Spleen (tissue), 11 donors: ENCODE data around the gene SSBP4. TPM values are rescaled to one million over a fixed set of nuclear protein-coding genes. Genes with fewer than 3 reads are reported as not detected.

Experiments used
- DNase-seq: peaks from one replicate; pipeline ENCODE4 v3.0.0-alpha.2; 2020
- H3K27ac ChIP-seq, 8 donors: fragments of 200-600 bp; sonication (generic) in 7 of 8; 1 replicate in 4 of 8; 2 replicates in 4 of 8; pipeline versions ENCODE4 v1.5.0 to v1.8.0; 2016 to 2021; ENCODE audit warnings: inconsistent platforms in 4 of 8, mild to moderate bottlenecking in 4 of 8, moderate library complexity in 1 of 8
- H3K27me3 ChIP-seq, 7 donors: fragments of 200-600 bp; sonication (generic) in 6 of 7; replicated peaks in 1 of 7; 1 replicate in 4 of 7; 2 replicates in 3 of 7; pipeline versions ENCODE4 v1.5.0 to v1.8.0; 2016 to 2021; ENCODE audit warnings: inconsistent platforms in 3 of 7, mild to moderate bottlenecking in 1 of 7
- H3K36me3 ChIP-seq, 6 donors: fragments of 200-600 bp; sonication (generic) in 5 of 6; 1 replicate in 4 of 6; 2 replicates in 2 of 6; pipeline versions ENCODE4 v1.5.0 to v1.8.0; 2016 to 2021; ENCODE audit warnings: inconsistent platforms in 2 of 6
- H3K4me1 ChIP-seq, 6 donors: fragments of 200-600 bp; sonication (generic) in 5 of 6; 1 replicate in 3 of 6; 2 replicates in 3 of 6; pipeline versions ENCODE4 v1.5.0 to v1.8.0; 2016 to 2021; ENCODE audit warnings: inconsistent platforms in 3 of 6
- H3K4me3 ChIP-seq, 8 donors: fragments of 200-600 bp; sonication (generic) in 7 of 8; 1 replicate in 4 of 8; 2 replicates in 4 of 8; pipeline versions ENCODE4 v1.5.0 to v1.8.0; 2016 to 2021; ENCODE audit warnings: inconsistent platforms in 4 of 8, mild to moderate bottlenecking in 4 of 8, moderate library complexity in 2 of 8
- H3K9me3 ChIP-seq, 8 donors: fragments of 200-600 bp; sonication (generic) in 7 of 8; 1 replicate in 4 of 8; 2 replicates in 4 of 8; pipeline versions ENCODE4 v1.5.0 to v1.8.0; 2016 to 2021; ENCODE audit warnings: inconsistent platforms in 4 of 8
- POLR2A ChIP-seq, 3 donors: fragments of 450-650 bp; IDR thresholded peaks; one replicate each; pipeline ENCODE4 v1.5.1; 2017; ENCODE audit warnings: antibody characterized with exemption in 3 of 3, mild to moderate bottlenecking in 1 of 3
- POLR2AphosphoS5 ChIP-seq, 3 donors: sonication (generic); formaldehyde crosslinking; IDR thresholded peaks; one replicate each; pipeline ENCODE4 v1.5.1; 2017; ENCODE audit warnings: antibody characterized with exemption in 3 of 3
- WGBS, 5 donors: extraction: QIAGEN DNeasy Blood & Tissue Kit in 3 of 5; methylation state at CpG; one replicate each; pipeline versions ENCODE4 v1.1.5 to v1.1.7; 2013 to 2018; 5-methylcytosine and 5-hydroxymethylcytosine counted together
- intact Hi-C: fragments of 100-400 bp; cut with DNase I; formaldehyde crosslinking; loops from one replicate; pipeline ENCODE4 v1.15.0; 2023; ENCODE audit warnings: low total_unique reads
- polyA plus RNA-seq, 3 donors: library from polyadenylated mRNA; stranded (reverse); fragments of 200-250 nt; gene quantifications; one replicate each; pipeline ENCODE4 v1.2.1, GENCODE V29; 2013
- total RNA-seq, 7 donors: library from RNA; depleted of rRNA in 3 of 7; stranded (reverse); fragments of >200 nt in 3 of 7; fragmentation: NEBNext Ultra II Directional in 4 of 7; extraction: Animal tissue kit (Norgen Biotek cat#: 25700) in 4 of 7; gene quantifications; one replicate each; pipeline versions ENCODE4 v1.1.0 to v1.2.1, GENCODE V29; 2016 to 2021
- TF ChIP-seq, protein P1 (sequence below), 11 experiments: fragments of 200-600 bp in 7 of 11; fragments of 450-650 bp in 4 of 11; sonication (generic) in 4 of 11; IDR thresholded peaks in 8 of 11; conservative IDR thresholded peaks in 3 of 11; 1 replicate in 7 of 11; 2 replicates in 4 of 11; pipeline versions ENCODE4 v1.4.0 to v1.8.0; 2016 to 2021; ENCODE audit warnings: antibody characterized with exemption in 11 of 11, inconsistent platforms in 4 of 11, mild to moderate bottlenecking in 1 of 11
- donor health status: healthy with polysubstance abuse.
- donor health status: DM: no; HTN: no; CAD: no; lungs with moderate emphysema.
- donor health status: DM: no; HTN: no; CAD: no.
- donor health status: Bipolar disorder and iron deficiency.
- donor health status: healthy.
- donor health status: DM: no; HTN: no; CAD: no.
- donor health status: DM: yes; HTN: yes; CAD: no.

Gene SSBP4
- total and polyA plus RNA-seq, 10 donors = 56.3 to 143 (median 88.6) TPM

DNA sequence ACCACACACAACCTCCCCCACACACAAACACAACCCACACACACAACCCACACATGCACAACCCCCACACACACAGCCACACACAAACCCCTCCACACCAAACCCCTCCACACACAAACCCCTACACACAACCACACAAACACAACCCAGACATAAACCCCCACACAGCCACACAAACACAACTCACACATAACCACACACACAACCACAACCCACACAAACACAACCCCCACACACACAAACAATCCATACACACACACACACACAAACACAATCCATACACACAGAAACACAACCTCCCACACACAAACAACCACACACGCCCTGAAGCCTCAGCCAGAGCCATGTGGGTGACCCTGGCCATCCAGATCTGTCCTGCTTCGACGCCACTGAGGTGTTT is 48.8 kb downstream of the SSBP4 start:
- Histone ChIP-seq H3K9me3 (no peaks in the 10 kb centered on the region), H3K27ac (no peak overlapping the region), H3K36me3 (peaks cover 0 to 76% (median 41%) of the 10 kb centered on the region in 6 donors), H3K4me3 (no peak overlapping the region), H3K4me1 (peaks cover 4 to 87% (median 34%) of the 10 kb centered on the region in 6 donors), H3K27me3 (no peaks in the 10 kb centered on the region)
- no peak for DNase-seq
- TF ChIP-seq POLR2AphosphoS5 (IDR thresholded peaks at IDR 0.05) (no peak), POLR2A (IDR thresholded peaks at IDR 0.05) (no peak)
- TF ChIP-seq, protein P1, sequence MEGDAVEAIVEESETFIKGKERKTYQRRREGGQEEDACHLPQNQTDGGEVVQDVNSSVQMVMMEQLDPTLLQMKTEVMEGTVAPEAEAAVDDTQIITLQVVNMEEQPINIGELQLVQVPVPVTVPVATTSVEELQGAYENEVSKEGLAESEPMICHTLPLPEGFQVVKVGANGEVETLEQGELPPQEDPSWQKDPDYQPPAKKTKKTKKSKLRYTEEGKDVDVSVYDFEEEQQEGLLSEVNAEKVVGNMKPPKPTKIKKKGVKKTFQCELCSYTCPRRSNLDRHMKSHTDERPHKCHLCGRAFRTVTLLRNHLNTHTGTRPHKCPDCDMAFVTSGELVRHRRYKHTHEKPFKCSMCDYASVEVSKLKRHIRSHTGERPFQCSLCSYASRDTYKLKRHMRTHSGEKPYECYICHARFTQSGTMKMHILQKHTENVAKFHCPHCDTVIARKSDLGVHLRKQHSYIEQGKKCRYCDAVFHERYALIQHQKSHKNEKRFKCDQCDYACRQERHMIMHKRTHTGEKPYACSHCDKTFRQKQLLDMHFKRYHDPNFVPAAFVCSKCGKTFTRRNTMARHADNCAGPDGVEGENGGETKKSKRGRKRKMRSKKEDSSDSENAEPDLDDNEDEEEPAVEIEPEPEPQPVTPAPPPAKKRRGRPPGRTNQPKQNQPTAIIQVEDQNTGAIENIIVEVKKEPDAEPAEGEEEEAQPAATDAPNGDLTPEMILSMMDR (IDR thresholded peaks at IDR 0.05 in 8 of 11, conservative IDR thresholded peaks at IDR 0.05 in 3 of 11) = no peak
- intact Hi-C loops = loop anchor here (10.0 kb wide), 2 partner anchors 107 to 377 kb away; partner anchors contain the start of gene UBA52
- WGBS, 5 donors = 81 to 94% (median 90%) methylated on average over 3 of the region's 3 CpGs

DNA sequence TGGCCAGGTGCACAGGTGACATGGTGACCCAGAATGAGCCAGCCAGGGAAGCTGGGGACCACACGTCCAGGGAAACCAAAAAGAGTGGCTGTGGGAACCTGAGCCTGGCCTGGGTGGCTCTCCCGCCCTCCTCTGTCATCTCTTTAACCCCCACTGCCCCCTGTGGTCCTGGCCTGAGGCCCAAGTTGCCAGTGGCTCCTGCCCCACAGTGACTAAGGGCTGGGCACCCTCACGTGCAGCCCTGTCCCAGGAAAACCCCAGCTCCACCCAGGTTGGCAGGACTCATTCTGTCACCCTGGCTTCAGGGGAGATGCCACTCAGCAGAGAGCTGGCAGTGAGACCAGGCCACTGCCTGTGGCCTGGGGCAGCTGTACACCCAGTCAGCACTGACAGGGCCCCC is 49.3 kb downstream of the SSBP4 start:
- 73 to 87% (median 78%) methylated on average over 2 to 3 of the region's 3 CpGs for WGBS, 5 donors
- no peak for TF ChIP-seq POLR2A (IDR thresholded peaks at IDR 0.05)
- no peak for TF ChIP-seq POLR2AphosphoS5 (IDR thresholded peaks at IDR 0.05)
- TF ChIP-seq, protein P1 (IDR thresholded peaks at IDR 0.05 in 8 of 11, conservative IDR thresholded peaks at IDR 0.05 in 3 of 11) = no peak
- intact Hi-C loops = loop anchor here (10.0 kb wide), 2 partner anchors 106 to 376 kb away; partner anchors contain the start of gene UBA52
- H3K27ac ChIP-seq = peak overlapping the region in 2 of 8 donors; percentile 14 to 63
- H3K4me3 ChIP-seq = no peak overlapping the region
- peak; percentile 72 for DNase-seq
- peaks cover 0 to 73% (median 41%) of the 10 kb centered on the region in 6 donors for H3K36me3 ChIP-seq
- H3K27me3 ChIP-seq = no peaks in the 10 kb centered on the region
- H3K9me3 ChIP-seq = no peaks in the 10 kb centered on the region
- H3K4me1 ChIP-seq = peaks cover 4 to 91% (median 36%) of the 10 kb centered on the region in 6 donors

DNA sequence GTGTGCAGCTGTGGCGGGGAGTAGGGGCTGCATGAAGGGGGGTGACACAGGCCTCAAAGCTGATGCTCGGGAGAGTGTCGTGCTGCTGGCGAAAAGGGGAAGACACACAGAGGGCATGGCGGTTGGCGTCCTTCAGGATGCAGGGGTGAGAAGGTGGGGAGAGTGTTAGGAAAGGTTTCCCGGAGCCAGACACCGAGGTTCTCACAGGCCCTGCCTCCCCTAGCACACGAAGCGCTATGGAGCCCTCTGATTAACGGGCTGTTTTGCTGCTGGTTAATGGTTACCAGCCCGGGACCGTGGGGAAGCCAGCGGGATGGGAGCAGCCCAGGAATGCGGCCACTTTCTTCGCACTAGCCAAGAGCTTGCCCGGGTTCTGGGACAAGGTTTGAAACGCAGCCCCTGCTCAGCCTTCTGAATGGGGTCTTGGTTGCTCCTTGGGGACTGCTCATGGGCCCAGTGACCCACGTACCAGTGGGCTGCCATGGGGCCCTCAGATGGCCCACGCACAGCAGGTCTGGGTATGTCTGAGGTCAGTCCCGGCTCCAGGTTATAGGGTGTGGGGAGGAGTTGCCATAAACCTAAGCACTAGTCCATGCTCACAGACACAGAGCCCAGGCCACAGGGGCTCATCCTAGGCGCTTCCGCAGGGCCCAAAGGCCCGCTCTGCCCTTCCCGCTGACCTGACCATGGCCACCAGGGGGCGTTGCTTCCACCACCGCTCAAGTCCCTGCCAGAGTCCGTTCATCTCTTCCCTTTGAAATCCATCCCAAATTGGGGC is 50.1 kb downstream of the SSBP4 start:
- H3K36me3 ChIP-seq = peaks cover 0 to 70% (median 39%) of the 10 kb centered on the region in 6 donors
- TF ChIP-seq POLR2A (IDR thresholded peaks at IDR 0.05) (no peak), POLR2AphosphoS5 (IDR thresholded peaks at IDR 0.05) (peak; percentile 27 to 43 (median 39))
- TF ChIP-seq, protein P1 (IDR thresholded peaks at IDR 0.05 in 8 of 11, conservative IDR thresholded peaks at IDR 0.05 in 3 of 11) = peak; percentile 61 to 90 (median 79)
- no peaks in the 10 kb centered on the region for H3K27me3 ChIP-seq
- DNase-seq = peak; percentile 89
- H3K9me3 ChIP-seq = no peaks in the 10 kb centered on the region
- WGBS, 5 donors = 64 to 76% (median 73%) methylated on average over 18 to 28 of the region's 28 CpGs
- intact Hi-C loops = loop anchor here (10.0 kb wide), 2 partner anchors 106 to 376 kb away; partner anchors contain the start of gene UBA52
- peak overlapping the region in 4 of 8 donors; percentile 14 to 63 (median 22) for H3K27ac ChIP-seq
- H3K4me1 ChIP-seq = peaks cover 4 to 94% (median 41%) of the 10 kb centered on the region in 6 donors
- no peak overlapping the region for H3K4me3 ChIP-seq

DNA sequence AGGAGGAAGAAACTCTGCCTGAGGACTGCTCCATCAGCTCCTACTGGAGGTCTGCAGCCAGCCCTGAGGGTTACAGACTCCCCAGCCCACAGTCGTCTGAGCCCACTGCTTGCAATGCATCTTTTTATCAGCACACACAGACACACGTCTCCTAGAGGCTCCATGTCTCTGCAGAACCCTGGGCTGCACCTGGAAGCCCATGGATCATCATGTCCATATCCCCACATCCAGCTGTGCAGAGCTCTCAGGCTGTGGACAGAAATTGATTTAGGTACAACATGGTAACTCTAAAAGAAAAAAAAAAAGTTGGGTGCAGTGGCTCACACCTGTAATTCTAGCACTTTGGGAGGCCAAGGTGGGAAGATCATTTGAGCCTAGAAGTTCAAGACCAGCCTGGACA is 51.6 kb downstream of the SSBP4 start:
- H3K4me1 ChIP-seq = peaks cover 0 to 94% (median 46%) of the 10 kb centered on the region in 6 donors
- intact Hi-C loops = no loop called here
- peak overlapping the region in 3 of 8 donors; percentile 15 to 63 (median 54) for H3K27ac ChIP-seq
- TF ChIP-seq, protein P1 (IDR thresholded peaks at IDR 0.05 in 8 of 11, conservative IDR thresholded peaks at IDR 0.05 in 3 of 11) = no peak
- TF ChIP-seq POLR2A (IDR thresholded peaks at IDR 0.05) = no peak
- no peak for TF ChIP-seq POLR2AphosphoS5 (IDR thresholded peaks at IDR 0.05)
- no peak for DNase-seq
- 61 to 82% (median 69%) methylated on average over 2 of the region's 2 CpGs for WGBS, 5 donors
- H3K4me3 ChIP-seq = no peak overlapping the region
- peaks cover 0 to 54% (median 24%) of the 10 kb centered on the region in 6 donors for H3K36me3 ChIP-seq
- no peaks in the 10 kb centered on the region for H3K9me3 ChIP-seq
- H3K27me3 ChIP-seq = no peaks in the 10 kb centered on the region
